ENCODE results near the gene RAE1.

DNA sequence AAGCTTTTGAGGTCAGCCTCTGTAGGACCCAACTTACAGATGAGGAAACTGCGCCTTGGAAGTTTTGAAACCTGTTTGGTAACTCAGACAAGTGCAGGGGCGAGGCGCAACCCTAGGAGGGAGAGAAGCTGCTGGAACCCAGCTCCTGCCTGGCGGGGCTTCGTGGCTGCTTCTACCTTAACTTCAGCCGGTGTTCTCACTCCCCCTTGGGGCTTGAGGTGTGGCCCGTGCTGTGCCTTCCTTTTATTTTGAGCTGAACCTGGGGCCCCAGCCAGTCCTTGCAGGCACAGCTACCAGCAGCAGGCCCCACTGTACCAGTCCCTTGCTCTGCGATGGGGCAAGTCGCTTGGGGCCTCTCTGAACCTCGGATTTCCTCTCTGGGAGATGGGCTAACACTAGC lies 52.2 kb downstream of the RAE1 start:
- TF ChIP-seq, protein P1, sequence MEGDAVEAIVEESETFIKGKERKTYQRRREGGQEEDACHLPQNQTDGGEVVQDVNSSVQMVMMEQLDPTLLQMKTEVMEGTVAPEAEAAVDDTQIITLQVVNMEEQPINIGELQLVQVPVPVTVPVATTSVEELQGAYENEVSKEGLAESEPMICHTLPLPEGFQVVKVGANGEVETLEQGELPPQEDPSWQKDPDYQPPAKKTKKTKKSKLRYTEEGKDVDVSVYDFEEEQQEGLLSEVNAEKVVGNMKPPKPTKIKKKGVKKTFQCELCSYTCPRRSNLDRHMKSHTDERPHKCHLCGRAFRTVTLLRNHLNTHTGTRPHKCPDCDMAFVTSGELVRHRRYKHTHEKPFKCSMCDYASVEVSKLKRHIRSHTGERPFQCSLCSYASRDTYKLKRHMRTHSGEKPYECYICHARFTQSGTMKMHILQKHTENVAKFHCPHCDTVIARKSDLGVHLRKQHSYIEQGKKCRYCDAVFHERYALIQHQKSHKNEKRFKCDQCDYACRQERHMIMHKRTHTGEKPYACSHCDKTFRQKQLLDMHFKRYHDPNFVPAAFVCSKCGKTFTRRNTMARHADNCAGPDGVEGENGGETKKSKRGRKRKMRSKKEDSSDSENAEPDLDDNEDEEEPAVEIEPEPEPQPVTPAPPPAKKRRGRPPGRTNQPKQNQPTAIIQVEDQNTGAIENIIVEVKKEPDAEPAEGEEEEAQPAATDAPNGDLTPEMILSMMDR (IDR thresholded peaks at IDR 0.05) = no peak
- no peak for TF ChIP-seq JUN (CRISPR knock-in tag; IDR thresholded peaks at IDR 0.05)
- TF ChIP-seq CREB1 (CRISPR knock-in tag; IDR thresholded peaks at IDR 0.05) = no peak
- no peak for TF ChIP-seq ATF1 (CRISPR knock-in tag; IDR thresholded peaks at IDR 0.05)
- no peak for TF ChIP-seq TCF7 (CRISPR knock-in tag; IDR thresholded peaks at IDR 0.05; ENCODE audit: low read depth)
- TF ChIP-seq, protein P2, sequence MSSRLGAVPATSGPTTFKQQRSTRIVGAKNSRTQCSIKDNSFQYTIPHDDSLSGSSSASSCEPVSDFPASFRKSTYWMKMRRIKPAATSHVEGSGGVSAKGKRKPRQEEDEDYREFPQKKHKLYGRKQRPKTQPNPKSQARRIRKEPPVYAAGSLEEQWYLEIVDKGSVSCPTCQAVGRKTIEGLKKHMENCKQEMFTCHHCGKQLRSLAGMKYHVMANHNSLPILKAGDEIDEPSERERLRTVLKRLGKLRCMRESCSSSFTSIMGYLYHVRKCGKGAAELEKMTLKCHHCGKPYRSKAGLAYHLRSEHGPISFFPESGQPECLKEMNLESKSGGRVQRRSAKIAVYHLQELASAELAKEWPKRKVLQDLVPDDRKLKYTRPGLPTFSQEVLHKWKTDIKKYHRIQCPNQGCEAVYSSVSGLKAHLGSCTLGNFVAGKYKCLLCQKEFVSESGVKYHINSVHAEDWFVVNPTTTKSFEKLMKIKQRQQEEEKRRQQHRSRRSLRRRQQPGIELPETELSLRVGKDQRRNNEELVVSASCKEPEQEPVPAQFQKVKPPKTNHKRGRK (CRISPR knock-in tag; IDR thresholded peaks at IDR 0.05; ENCODE audit: borderline replicate concordance) = no peak
- TF ChIP-seq, protein P3, sequence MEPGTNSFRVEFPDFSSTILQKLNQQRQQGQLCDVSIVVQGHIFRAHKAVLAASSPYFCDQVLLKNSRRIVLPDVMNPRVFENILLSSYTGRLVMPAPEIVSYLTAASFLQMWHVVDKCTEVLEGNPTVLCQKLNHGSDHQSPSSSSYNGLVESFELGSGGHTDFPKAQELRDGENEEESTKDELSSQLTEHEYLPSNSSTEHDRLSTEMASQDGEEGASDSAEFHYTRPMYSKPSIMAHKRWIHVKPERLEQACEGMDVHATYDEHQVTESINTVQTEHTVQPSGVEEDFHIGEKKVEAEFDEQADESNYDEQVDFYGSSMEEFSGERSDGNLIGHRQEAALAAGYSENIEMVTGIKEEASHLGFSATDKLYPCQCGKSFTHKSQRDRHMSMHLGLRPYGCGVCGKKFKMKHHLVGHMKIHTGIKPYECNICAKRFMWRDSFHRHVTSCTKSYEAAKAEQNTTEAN (CRISPR knock-in tag; IDR thresholded peaks at IDR 0.05) = no peak
- TF ChIP-seq ELF4 (CRISPR knock-in tag; IDR thresholded peaks at IDR 0.05; ENCODE audit: low read depth) = no peak
- TF ChIP-seq, protein P4, sequence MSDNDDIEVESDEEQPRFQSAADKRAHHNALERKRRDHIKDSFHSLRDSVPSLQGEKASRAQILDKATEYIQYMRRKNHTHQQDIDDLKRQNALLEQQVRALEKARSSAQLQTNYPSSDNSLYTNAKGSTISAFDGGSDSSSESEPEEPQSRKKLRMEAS (CRISPR knock-in tag; IDR thresholded peaks at IDR 0.05) = no peak
- TF ChIP-seq, protein P5, sequence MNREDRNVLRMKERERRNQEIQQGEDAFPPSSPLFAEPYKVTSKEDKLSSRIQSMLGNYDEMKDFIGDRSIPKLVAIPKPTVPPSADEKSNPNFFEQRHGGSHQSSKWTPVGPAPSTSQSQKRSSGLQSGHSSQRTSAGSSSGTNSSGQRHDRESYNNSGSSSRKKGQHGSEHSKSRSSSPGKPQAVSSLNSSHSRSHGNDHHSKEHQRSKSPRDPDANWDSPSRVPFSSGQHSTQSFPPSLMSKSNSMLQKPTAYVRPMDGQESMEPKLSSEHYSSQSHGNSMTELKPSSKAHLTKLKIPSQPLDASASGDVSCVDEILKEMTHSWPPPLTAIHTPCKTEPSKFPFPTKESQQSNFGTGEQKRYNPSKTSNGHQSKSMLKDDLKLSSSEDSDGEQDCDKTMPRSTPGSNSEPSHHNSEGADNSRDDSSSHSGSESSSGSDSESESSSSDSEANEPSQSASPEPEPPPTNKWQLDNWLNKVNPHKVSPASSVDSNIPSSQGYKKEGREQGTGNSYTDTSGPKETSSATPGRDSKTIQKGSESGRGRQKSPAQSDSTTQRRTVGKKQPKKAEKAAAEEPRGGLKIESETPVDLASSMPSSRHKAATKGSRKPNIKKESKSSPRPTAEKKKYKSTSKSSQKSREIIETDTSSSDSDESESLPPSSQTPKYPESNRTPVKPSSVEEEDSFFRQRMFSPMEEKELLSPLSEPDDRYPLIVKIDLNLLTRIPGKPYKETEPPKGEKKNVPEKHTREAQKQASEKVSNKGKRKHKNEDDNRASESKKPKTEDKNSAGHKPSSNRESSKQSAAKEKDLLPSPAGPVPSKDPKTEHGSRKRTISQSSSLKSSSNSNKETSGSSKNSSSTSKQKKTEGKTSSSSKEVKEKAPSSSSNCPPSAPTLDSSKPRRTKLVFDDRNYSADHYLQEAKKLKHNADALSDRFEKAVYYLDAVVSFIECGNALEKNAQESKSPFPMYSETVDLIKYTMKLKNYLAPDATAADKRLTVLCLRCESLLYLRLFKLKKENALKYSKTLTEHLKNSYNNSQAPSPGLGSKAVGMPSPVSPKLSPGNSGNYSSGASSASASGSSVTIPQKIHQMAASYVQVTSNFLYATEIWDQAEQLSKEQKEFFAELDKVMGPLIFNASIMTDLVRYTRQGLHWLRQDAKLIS (CRISPR knock-in tag; IDR thresholded peaks at IDR 0.05; ENCODE audit: borderline replicate concordance) = no peak
- no peak for TF ChIP-seq MYBL2 (CRISPR knock-in tag; IDR thresholded peaks at IDR 0.05)
- no peak for TF ChIP-seq NR2C2 (CRISPR knock-in tag; IDR thresholded peaks at IDR 0.05)
- TF ChIP-seq ZNF121 (CRISPR knock-in tag; IDR thresholded peaks at IDR 0.05) = no peak

Measured in WTC11 (cell line).